GM10266 (cell line): ENCODE data around the gene IPMK.

Experiments used
- DNase-seq: peaks from one replicate; pipeline ENCODE4 v3.0.0; 2012; ENCODE audit errors: extremely low spot score
- CTCF ChIP-seq: IDR thresholded peaks from 2 replicates; pipeline ENCODE4 v1.5.1; 2012; ENCODE audit warnings: mild to moderate bottlenecking, low read depth; ENCODE audit not compliant: control insufficient read depth, insufficient read depth; ENCODE audit errors: missing control alignments

Gene IPMK

GRCh38 chr10:58267713-58268453, at the start of gene IPMK:
TSS of gene IPMK (minus strand) at chr10:58267894. CDS start at chr10:58267611, 283 bp downstream.
- no peak for TF ChIP-seq CTCF
- peak; percentile 84 for DNase-seq

GRCh38 chr10:58316874-58317273, 49.2 kb upstream of the IPMK start:
- DNase-seq, result no peak
- no peak for TF ChIP-seq CTCF

- TF ChIP-seq CTCF, result no peak
- no peak for DNase-seq
These were observed 43.3 kb upstream of the IPMK start for GRCh38 chr10:58311026-58311425.

- DNase-seq, result no peak
- no peak for TF ChIP-seq CTCF
These were observed 40.0 kb upstream of the IPMK start for GRCh38 chr10:58307676-58308075.

GRCh38 chr10:58305821-58306220, 38.1 kb upstream of the IPMK start:
- TF ChIP-seq CTCF, result no peak
- no peak for DNase-seq

- no peak for DNase-seq
- TF ChIP-seq CTCF, result no peak
These were observed 36.5 kb upstream of the IPMK start for GRCh38 chr10:58304099-58304633.

- TF ChIP-seq CTCF, result no peak
- no peak for DNase-seq
These were observed 34.6 kb upstream of the IPMK start for GRCh38 chr10:58302254-58302653.
